B cell (primary cell): ENCODE data around the gene PPP1CC. TPM values are rescaled to one million over a fixed set of nuclear protein-coding genes. Genes with fewer than 3 reads are reported as not detected.

Source experiments
- ATAC-seq: fragments of 200-7000 bp; cut with Tn5 transposase; one replicate; pipeline ENCODE4 v1.10.0; 2021; ENCODE audit warnings: low read depth, mild to moderate bottlenecking, moderate number of reproducible peaks, moderate library complexity
- CTCF ChIA-PET: fragments of 350-600 bp; sonication (Branson Sonifier 250); formaldehyde crosslinking; loops from one replicate; lab custom pipeline; 2021; ENCODE audit warnings: antibody characterized with exemption, inconsistent platforms; lab: Charles Lee
- POLR2A ChIA-PET: fragments of 350-600 bp; sonication (Branson Sonifier 250); formaldehyde crosslinking; loops from one replicate; lab custom pipeline; 2021; ENCODE audit warnings: antibody characterized with exemption; lab: Charles Lee
- DNase-seq: peaks from one replicate; pipeline ENCODE4 v3.0.0; 2013
- H2AFZ ChIP-seq: 2 replicates; pipeline ENCODE4 v1.6.1; 2012; ENCODE audit warnings: mild to moderate bottlenecking, low read depth, low read length; ENCODE audit not compliant: insufficient read depth, poor library complexity, severe bottlenecking
- H3K27ac ChIP-seq, 2 donors: 1 replicate in 1 of 2; 2 replicates in 1 of 2; pipeline ENCODE4 v1.5.1; 2012 to 2013; ENCODE audit warnings: low read length in 2 of 2, mild to moderate bottlenecking in 2 of 2, moderate library complexity in 1 of 2
- H3K27me3 ChIP-seq, 4 experiments: fragments of 200-600 bp in 1 of 4; sonication (generic) in 1 of 4; replicated peaks in 1 of 4; 1 replicate in 2 of 4; 2 replicates in 2 of 4; pipeline versions ENCODE4 v1.6.1 to v1.7.0; 2013 to 2016; ENCODE audit warnings: low read length in 3 of 4, mild to moderate bottlenecking in 2 of 4, mixed read lengths in 1 of 4, moderate library complexity in 1 of 4; ENCODE audit not compliant: insufficient read depth in 4 of 4, control insufficient read depth in 3 of 4; ENCODE audit errors: control extremely low read depth in 1 of 4
- H3K36me3 ChIP-seq, 2 experiments: replicated peaks in 1 of 2; 1 replicate in 1 of 2; 2 replicates in 1 of 2; pipeline versions ENCODE4 v1.6.1 to v1.7.1; 2013; ENCODE audit warnings: low read length in 1 of 2; ENCODE audit not compliant: insufficient read depth in 2 of 2, control insufficient read depth in 1 of 2; ENCODE audit errors: control extremely low read depth in 1 of 2, extremely low read depth in 1 of 2
- H3K4me1 ChIP-seq, 2 donors: fragments of 200-600 bp in 1 of 2; sonication (generic) in 1 of 2; 1 replicate in 1 of 2; 2 replicates in 1 of 2; pipeline versions ENCODE4 v1.5.1 to v1.6.1; 2013 to 2017; ENCODE audit warnings: low read length in 2 of 2; ENCODE audit not compliant: control insufficient read depth in 2 of 2, insufficient read depth in 2 of 2
- H3K4me2 ChIP-seq: replicated peaks from 2 replicates; pipeline ENCODE3; 2012; ENCODE audit warnings: mild to moderate bottlenecking, low read depth, low read length; ENCODE audit not compliant: poor library complexity, severe bottlenecking
- H3K4me3 ChIP-seq, 5 experiments: fragments of 200-600 bp in 1 of 5; sonication (generic) in 1 of 5; 1 replicate in 3 of 5; 2 replicates in 2 of 5; pipeline versions ENCODE4 v1.5.1 to v1.7.0; 2011 to 2016; ENCODE audit warnings: low read length in 4 of 5, mild to moderate bottlenecking in 4 of 5, low read depth in 2 of 5, control low read depth in 1 of 5, moderate library complexity in 1 of 5; ENCODE audit not compliant: insufficient read depth in 1 of 5; ENCODE audit errors: control extremely low read depth in 1 of 5, extremely low read depth in 1 of 5
- H3K79me2 ChIP-seq: fragments of 200-600 bp; sonication (generic); one replicate; pipeline ENCODE4 v1.6.0; 2016; ENCODE audit warnings: low read length; ENCODE audit not compliant: control insufficient read depth, insufficient read depth
- H3K9ac ChIP-seq: fragments of 200-600 bp; sonication (generic); 2 replicates; pipeline ENCODE4 v1.6.1; 2017; ENCODE audit warnings: mild to moderate bottlenecking, low read length, moderate library complexity
- H3K9me3 ChIP-seq, 3 donors: one replicate each; pipeline versions ENCODE4 v1.6.1 to v1.7.1; 2013; ENCODE audit warnings: low read length in 2 of 3; ENCODE audit not compliant: control insufficient read depth in 2 of 3, insufficient read depth in 1 of 3; ENCODE audit errors: control extremely low read depth in 1 of 3
- H4K20me1 ChIP-seq: 2 replicates; pipeline ENCODE4 v1.6.0; 2012; ENCODE audit warnings: mild to moderate bottlenecking, low read length; ENCODE audit not compliant: insufficient read depth, control insufficient read depth, poor library complexity, severe bottlenecking
- H3K27ac Mint-ChIP-seq: one replicate; pipeline ENCODE4 v1.8.0; 2021; ENCODE audit warnings: mixed read lengths
- H3K27me3 Mint-ChIP-seq: one replicate; pipeline ENCODE4 v1.8.0; 2021; ENCODE audit warnings: mixed read lengths
- H3K4me1 Mint-ChIP-seq: one replicate; pipeline ENCODE4 v1.8.0; 2021; ENCODE audit warnings: mixed read lengths
- H3K4me3 Mint-ChIP-seq: one replicate; pipeline ENCODE4 v1.8.0; 2021; ENCODE audit warnings: mixed read lengths
- H3K9me3 Mint-ChIP-seq: one replicate; pipeline ENCODE4 v1.8.0; 2022; ENCODE audit warnings: mixed read lengths; ENCODE audit not compliant: insufficient read depth
- EZH2 ChIP-seq: IDR thresholded peaks from 2 replicates; pipeline ENCODE4 v1.6.1; 2012; ENCODE audit warnings: borderline replicate concordance, low read depth, mild to moderate bottlenecking, moderate library complexity, low read length; ENCODE audit not compliant: insufficient read depth, poor library complexity, severe bottlenecking
- WGBS: methylation state at CpG from one replicate; pipeline ENCODE4 v1.1.5; 2013; ENCODE audit warnings: missing lambda C conversion rate; ENCODE audit not compliant: insufficient coverage; 5-methylcytosine and 5-hydroxymethylcytosine counted together
- intact Hi-C: fragments of 100-400 bp; cut with micrococcal nuclease; formaldehyde crosslinking; loops from one replicate; pipeline ENCODE4 v1.10.0; 2022
- polyA plus RNA-seq: library from polyadenylated mRNA; depleted of rRNA; stranded (reverse); fragments of >200 nt; gene quantifications from 2 replicates; pipeline ENCODE4 v1.2.3, GENCODE V29; 2012
- total RNA-seq, 2 donors: library from RNA; stranded (reverse); fragments of 120-200 nt in 1 of 2; gene quantifications; 1 replicate in 1 of 2; 2 replicates in 1 of 2; pipeline versions ENCODE4 v1.2.3 to v1.2.4, GENCODE V29; 2013 to 2022
- TF ChIP-seq, protein P1 (sequence below): fragments of 200-600 bp; IDR thresholded peaks from one replicate; pipeline ENCODE4 v1.8.0; 2022; ENCODE audit warnings: antibody characterized with exemption, mild to moderate bottlenecking

Gene PPP1CC
- total and polyA plus RNA-seq, 2 donors (not counting 1 experiment from before 2014, with no cell fraction given): 70.0 to 146 TPM

DNA sequence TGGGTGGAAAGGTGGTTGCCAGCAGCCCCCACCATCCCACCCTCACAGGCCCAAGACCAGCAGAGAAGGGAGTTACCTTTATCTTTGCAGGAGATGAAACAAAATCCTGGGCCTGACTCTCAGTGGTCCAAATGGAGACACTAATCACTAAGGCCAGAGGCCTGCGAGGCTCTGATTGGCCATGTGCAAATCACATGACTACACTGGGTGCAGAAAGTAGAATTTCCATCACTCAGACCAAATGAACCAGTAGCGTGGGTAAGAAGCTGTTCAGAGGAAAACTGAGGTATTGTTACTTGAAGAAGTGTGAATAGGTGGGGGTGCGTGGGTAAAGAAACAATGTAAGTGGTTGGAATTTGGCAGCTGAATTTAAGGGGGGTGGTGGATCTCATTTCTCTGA is 20.2 kb upstream of the PPP1CC start:
- Histone ChIP-seq H3K4me3 (no peak overlapping the region), H4K20me1 (no peaks in the 10 kb centered on the region), H3K4me1 (no peaks in the 10 kb centered on the region), H2AFZ (no peak overlapping the region), H3K4me2 (no peak overlapping the region), H3K27me3 (peaks cover 0 to 3% (median 0%) of the 10 kb centered on the region in 4 experiments), H3K36me3 (no peaks in the 10 kb centered on the region), H3K9ac (no peak overlapping the region), H3K9me3 (no peaks in the 10 kb centered on the region), H3K27ac (no peak overlapping the region), H3K79me2 (no peaks in the 10 kb centered on the region)
- Mint-ChIP-seq H3K27me3 (no peaks in the 10 kb centered on the region), H3K9me3 (no peaks in the 10 kb centered on the region), H3K4me1 (no peaks in the 10 kb centered on the region), H3K27ac (no peak overlapping the region), H3K4me3 (no peak overlapping the region)
- POLR2A ChIA-PET: no interaction called here
- TF ChIP-seq, protein P1, sequence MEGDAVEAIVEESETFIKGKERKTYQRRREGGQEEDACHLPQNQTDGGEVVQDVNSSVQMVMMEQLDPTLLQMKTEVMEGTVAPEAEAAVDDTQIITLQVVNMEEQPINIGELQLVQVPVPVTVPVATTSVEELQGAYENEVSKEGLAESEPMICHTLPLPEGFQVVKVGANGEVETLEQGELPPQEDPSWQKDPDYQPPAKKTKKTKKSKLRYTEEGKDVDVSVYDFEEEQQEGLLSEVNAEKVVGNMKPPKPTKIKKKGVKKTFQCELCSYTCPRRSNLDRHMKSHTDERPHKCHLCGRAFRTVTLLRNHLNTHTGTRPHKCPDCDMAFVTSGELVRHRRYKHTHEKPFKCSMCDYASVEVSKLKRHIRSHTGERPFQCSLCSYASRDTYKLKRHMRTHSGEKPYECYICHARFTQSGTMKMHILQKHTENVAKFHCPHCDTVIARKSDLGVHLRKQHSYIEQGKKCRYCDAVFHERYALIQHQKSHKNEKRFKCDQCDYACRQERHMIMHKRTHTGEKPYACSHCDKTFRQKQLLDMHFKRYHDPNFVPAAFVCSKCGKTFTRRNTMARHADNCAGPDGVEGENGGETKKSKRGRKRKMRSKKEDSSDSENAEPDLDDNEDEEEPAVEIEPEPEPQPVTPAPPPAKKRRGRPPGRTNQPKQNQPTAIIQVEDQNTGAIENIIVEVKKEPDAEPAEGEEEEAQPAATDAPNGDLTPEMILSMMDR: no peak
- no peak for TF ChIP-seq EZH2
- intact Hi-C loops: no loop called here
- 100% methylated on average over 1 of the region's 3 CpGs for WGBS
- CTCF ChIA-PET: no interaction called here
- DNase-seq (no peak), ATAC-seq (no peak)

DNA sequence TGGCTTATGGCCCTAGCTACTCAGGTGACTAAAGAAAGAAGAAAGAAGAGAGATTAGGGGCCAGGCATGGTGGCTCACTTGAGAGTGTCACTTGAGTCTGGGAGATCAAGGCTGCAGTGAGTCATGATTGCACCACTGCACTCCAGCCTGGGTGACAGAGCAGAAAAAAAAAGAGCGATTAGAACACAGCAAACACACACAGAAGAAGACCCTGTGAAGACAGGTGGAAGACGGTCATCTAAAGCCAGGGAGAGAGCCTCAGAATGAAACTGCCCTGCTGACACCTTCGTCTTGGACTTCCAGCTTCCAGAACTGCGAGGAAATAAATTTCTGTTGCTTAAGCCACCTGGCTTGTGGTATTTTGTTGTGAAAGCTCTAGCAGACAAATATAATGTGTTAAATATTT is 17.5 kb upstream of the PPP1CC start:
- Histone ChIP-seq H3K36me3 (no peaks in the 10 kb centered on the region), H3K79me2 (no peaks in the 10 kb centered on the region), H3K4me2 (no peak overlapping the region), H3K9ac (no peak overlapping the region), H3K4me3 (no peak overlapping the region), H3K4me1 (no peaks in the 10 kb centered on the region), H3K27me3 (no peaks in the 10 kb centered on the region), H4K20me1 (no peaks in the 10 kb centered on the region), H3K27ac (no peak overlapping the region), H3K9me3 (no peaks in the 10 kb centered on the region), H2AFZ (no peak overlapping the region)
- no peaks in the 10 kb centered on the region for H3K4me1 Mint-ChIP-seq
- intact Hi-C loops: no loop called here
- WGBS: 100% methylated on average over 2 of the region's 4 CpGs
- no peaks in the 10 kb centered on the region for H3K27me3 Mint-ChIP-seq
- ChIA-PET CTCF (no interaction called here), POLR2A (no interaction called here)
- no peak overlapping the region for H3K27ac Mint-ChIP-seq
- ATAC-seq (no peak), DNase-seq (no peak)
- TF ChIP-seq, protein P1: no peak
- no peak for TF ChIP-seq EZH2
- H3K4me3 Mint-ChIP-seq: no peak overlapping the region
- no peaks in the 10 kb centered on the region for H3K9me3 Mint-ChIP-seq
